ENCODE measurements around the gene KRT12. TPM values are rescaled to one million over a fixed set of nuclear protein-coding genes. Genes with fewer than 3 reads are reported as not detected.

The KRT12 gene
- total RNA-seq, 1 experiment from 2014 or later: 2.7 TPM

GRCh38 chr17:40883626-40884334 is 16.8 kb upstream of the KRT12 start:
- Mint-ChIP-seq H3K27me3 (ENCODE audit: unreplicated experiment) (no peaks in the 10 kb centered on the region), H3K9me3 (ENCODE audit: low read depth, unreplicated experiment) (no peaks in the 10 kb centered on the region), H3K4me1 (ENCODE audit: low read depth, unreplicated experiment) (peaks cover 16% of the 10 kb centered on the region), H3K4me3 (ENCODE audit: low read depth, unreplicated experiment) (no peak overlapping the region), H3K36me3 (ENCODE audit: insufficient read depth, unreplicated experiment) (no peaks in the 10 kb centered on the region), H3K27ac (ENCODE audit: unreplicated experiment) (no peak overlapping the region)
- BruUV-seq (replicated peaks): no TSS peak
- TF ChIP-seq, protein P1, sequence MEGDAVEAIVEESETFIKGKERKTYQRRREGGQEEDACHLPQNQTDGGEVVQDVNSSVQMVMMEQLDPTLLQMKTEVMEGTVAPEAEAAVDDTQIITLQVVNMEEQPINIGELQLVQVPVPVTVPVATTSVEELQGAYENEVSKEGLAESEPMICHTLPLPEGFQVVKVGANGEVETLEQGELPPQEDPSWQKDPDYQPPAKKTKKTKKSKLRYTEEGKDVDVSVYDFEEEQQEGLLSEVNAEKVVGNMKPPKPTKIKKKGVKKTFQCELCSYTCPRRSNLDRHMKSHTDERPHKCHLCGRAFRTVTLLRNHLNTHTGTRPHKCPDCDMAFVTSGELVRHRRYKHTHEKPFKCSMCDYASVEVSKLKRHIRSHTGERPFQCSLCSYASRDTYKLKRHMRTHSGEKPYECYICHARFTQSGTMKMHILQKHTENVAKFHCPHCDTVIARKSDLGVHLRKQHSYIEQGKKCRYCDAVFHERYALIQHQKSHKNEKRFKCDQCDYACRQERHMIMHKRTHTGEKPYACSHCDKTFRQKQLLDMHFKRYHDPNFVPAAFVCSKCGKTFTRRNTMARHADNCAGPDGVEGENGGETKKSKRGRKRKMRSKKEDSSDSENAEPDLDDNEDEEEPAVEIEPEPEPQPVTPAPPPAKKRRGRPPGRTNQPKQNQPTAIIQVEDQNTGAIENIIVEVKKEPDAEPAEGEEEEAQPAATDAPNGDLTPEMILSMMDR (IDR thresholded peaks at IDR 0.05; ENCODE audit: unreplicated experiment): no peak
- intact Hi-C loops (cut with micrococcal nuclease; ENCODE audit: unreplicated experiment): no loop called here
- CTCF ChIA-PET: interaction anchor here (1.0 to 1.4 kb wide), 3 partner anchors 12 to 665 kb away, joined by 3 read pairs; no protein-coding TSS in a partner anchor
- DNase-seq: no peak

GRCh38 chr17:40883031-40883430 is 16.0 kb upstream of the KRT12 start:
- DNase-seq: no peak
- CTCF ChIA-PET: interaction anchor here (0.6 to 1.4 kb wide), 2 partner anchors 15 to 666 kb away, joined by 3 to 7 read pairs; no protein-coding TSS in a partner anchor
- intact Hi-C loops (cut with micrococcal nuclease; ENCODE audit: unreplicated experiment): no loop called here
- H3K4me3 Mint-ChIP-seq (ENCODE audit: low read depth, unreplicated experiment): no peak overlapping the region
- TF ChIP-seq, protein P1 (IDR thresholded peaks at IDR 0.05; ENCODE audit: unreplicated experiment): no peak
- no peak overlapping the region for H3K27ac Mint-ChIP-seq (ENCODE audit: unreplicated experiment)
- no peaks in the 10 kb centered on the region for H3K36me3 Mint-ChIP-seq (ENCODE audit: insufficient read depth, unreplicated experiment)
- no peaks in the 10 kb centered on the region for H3K27me3 Mint-ChIP-seq (ENCODE audit: unreplicated experiment)
- peaks cover 8% of the 10 kb centered on the region for H3K4me1 Mint-ChIP-seq (ENCODE audit: low read depth, unreplicated experiment)
- BruUV-seq (replicated peaks): no TSS peak
- H3K9me3 Mint-ChIP-seq (ENCODE audit: low read depth, unreplicated experiment): no peaks in the 10 kb centered on the region

GRCh38 chr17:40879026-40879425 is 12.0 kb upstream of the KRT12 start:
- H3K9me3 Mint-ChIP-seq (ENCODE audit: low read depth, unreplicated experiment): no peaks in the 10 kb centered on the region
- H3K4me1 Mint-ChIP-seq (ENCODE audit: low read depth, unreplicated experiment): peaks cover 7% of the 10 kb centered on the region
- BruUV-seq (replicated peaks): no TSS peak
- CTCF ChIA-PET: interaction anchor here (2.2 kb wide), 1 partner anchor 9 kb away, joined by 9 read pairs; no protein-coding TSS in a partner anchor
- intact Hi-C loops (cut with micrococcal nuclease; ENCODE audit: unreplicated experiment): no loop called here
- DNase-seq: no peak
- no peaks in the 10 kb centered on the region for H3K27me3 Mint-ChIP-seq (ENCODE audit: unreplicated experiment)
- H3K36me3 Mint-ChIP-seq (ENCODE audit: insufficient read depth, unreplicated experiment): no peaks in the 10 kb centered on the region
- H3K4me3 Mint-ChIP-seq (ENCODE audit: low read depth, unreplicated experiment): no peak overlapping the region
- no peak overlapping the region for H3K27ac Mint-ChIP-seq (ENCODE audit: unreplicated experiment)
- TF ChIP-seq, protein P1 (IDR thresholded peaks at IDR 0.05; ENCODE audit: unreplicated experiment): no peak

- intact Hi-C loops (cut with micrococcal nuclease; ENCODE audit: unreplicated experiment): no loop called here
- Mint-ChIP-seq H3K36me3 (ENCODE audit: insufficient read depth, unreplicated experiment) (no peaks in the 10 kb centered on the region), H3K27me3 (ENCODE audit: unreplicated experiment) (no peaks in the 10 kb centered on the region), H3K9me3 (ENCODE audit: low read depth, unreplicated experiment) (no peaks in the 10 kb centered on the region), H3K27ac (ENCODE audit: unreplicated experiment) (no peak overlapping the region), H3K4me1 (ENCODE audit: low read depth, unreplicated experiment) (peaks cover 7% of the 10 kb centered on the region), H3K4me3 (ENCODE audit: low read depth, unreplicated experiment) (no peak overlapping the region)
- TF ChIP-seq, protein P1 (IDR thresholded peaks at IDR 0.05; ENCODE audit: unreplicated experiment): no peak
- CTCF ChIA-PET: interaction anchor here (0.5 to 2.2 kb wide), 3 partner anchors 10 to 31 kb away, joined by 4 to 9 read pairs (median 5); no protein-coding TSS in a partner anchor
- DNase-seq: no peak
- BruUV-seq (replicated peaks): no TSS peak
Observed at GRCh38 chr17:40878044-40878443, 11.0 kb upstream of the KRT12 start.

All from Calu3 (cell line).